IMR-90 (cell line): Measurements from ENCODE around the gene MDH1B. TPM values are rescaled to one million over a fixed set of nuclear protein-coding genes. Genes with fewer than 3 reads are reported as not detected.

Source experiments
- ATAC-seq: fragments of 200-7000 bp; cut with Tn5 transposase; 2 replicates; pipeline ENCODE4 v1.9.1; 2020; ENCODE audit warnings: low read depth, mild to moderate bottlenecking, moderate library complexity
- BruUV-seq: library from RNA; stranded (reverse); fragments of 400-500 nt; replicated peaks from 2 replicates; lab custom pipeline; 2021; lab: Mats Ljungman, UMichigan
- CTCF ChIA-PET: fragments of 300-600 bp; formaldehyde crosslinking; extraction: SDS; loops from one replicate; lab custom pipeline; 2021; ENCODE audit warnings: antibody characterized with exemption; lab: Yijun Ruan, JAX
- POLR2A ChIA-PET: fragments of 300-600 bp; sonication (Branson Sonifier 250); formaldehyde crosslinking; loops from one replicate; lab custom pipeline; 2022; ENCODE audit warnings: antibody characterized with exemption; ENCODE audit not compliant: unreplicated experiment; lab: Charles Lee
- DNase-seq: peaks from one replicate; pipeline ENCODE4 v3.0.0; 2013
- H2AFZ ChIP-seq: replicated peaks from 2 replicates; pipeline ENCODE3; 2013; ENCODE audit warnings: low read length, mild to moderate bottlenecking; ENCODE audit not compliant: poor library complexity
- H2AK5ac ChIP-seq: 2 replicates; pipeline ENCODE4 v1.6.1; 2013; ENCODE audit warnings: low read depth, low read length, inconsistent platforms
- H2AK9ac ChIP-seq: replicated peaks from 2 replicates; pipeline ENCODE3; 2013; ENCODE audit warnings: mild to moderate bottlenecking, low read depth, low read length, moderate library complexity; ENCODE audit not compliant: poor library complexity
- H2BK120ac ChIP-seq: 2 replicates; pipeline ENCODE4 v1.6.1; 2013; ENCODE audit warnings: low read depth, low read length, inconsistent platforms
- H2BK15ac ChIP-seq: 3 replicates; pipeline ENCODE4 v1.6.1; 2013; ENCODE audit warnings: low read depth, low read length, inconsistent platforms
- H2BK20ac ChIP-seq: 2 replicates; pipeline ENCODE4 v1.6.1; 2013; ENCODE audit warnings: low read depth, mild to moderate bottlenecking, inconsistent platforms, low read length, moderate library complexity
- H2BK5ac ChIP-seq: 2 replicates; pipeline ENCODE4 v1.6.1; 2013; ENCODE audit warnings: mild to moderate bottlenecking, low read depth, low read length, inconsistent platforms; ENCODE audit not compliant: poor library complexity, severe bottlenecking
- H3K14ac ChIP-seq: replicated peaks from 2 replicates; pipeline ENCODE4 v1.6.1; 2013; ENCODE audit warnings: low read depth, low read length, inconsistent platforms
- H3K18ac ChIP-seq: 2 replicates; pipeline ENCODE4 v1.6.1; 2013; ENCODE audit warnings: low read depth, low read length, control low read depth
- H3K23ac ChIP-seq: 2 replicates; pipeline ENCODE4 v1.6.1; 2013; ENCODE audit warnings: low read depth, low read length, inconsistent platforms
- H3K27ac ChIP-seq: 2 replicates; pipeline ENCODE4 v1.5.1; 2013; ENCODE audit warnings: mild to moderate bottlenecking, control low read depth, low read length; ENCODE audit not compliant: insufficient read depth
- H3K27me3 ChIP-seq: 2 replicates; pipeline ENCODE4 v1.6.1; 2013; ENCODE audit warnings: low read length; ENCODE audit not compliant: control insufficient read depth, insufficient read depth
- H3K36me3 ChIP-seq: 2 replicates; pipeline ENCODE4 v1.6.1; 2013; ENCODE audit warnings: low read length, mixed read lengths; ENCODE audit not compliant: control insufficient read depth, insufficient read depth
- H3K4ac ChIP-seq: 2 replicates; pipeline ENCODE4 v1.6.1; 2013; ENCODE audit warnings: low read depth, low read length, inconsistent platforms
- H3K4me1 ChIP-seq: 2 replicates; pipeline ENCODE4 v1.6.1; 2013; ENCODE audit warnings: low read length, mixed read lengths; ENCODE audit not compliant: control insufficient read depth, insufficient read depth
- H3K4me2 ChIP-seq: 2 replicates; pipeline ENCODE4 v1.6.1; 2013; ENCODE audit warnings: low read depth, mild to moderate bottlenecking, control low read depth, low read length, moderate library complexity
- H3K4me3 ChIP-seq: 2 replicates; pipeline ENCODE4 v1.5.1; 2013; ENCODE audit warnings: low read depth, mild to moderate bottlenecking, control low read depth, low read length, moderate library complexity; ENCODE audit not compliant: insufficient read depth
- H3K56ac ChIP-seq: 2 replicates; pipeline ENCODE4 v1.6.1; 2013; ENCODE audit warnings: low read length, inconsistent platforms; ENCODE audit not compliant: insufficient read depth; ENCODE audit errors: extremely low read depth
- H3K79me1 ChIP-seq, 2 experiments: 2 replicates each; pipeline ENCODE4 v1.6.1; 2013; ENCODE audit warnings: low read length in 2 of 2, inconsistent platforms in 1 of 2, low read depth in 1 of 2
- H3K9ac ChIP-seq: 2 replicates; pipeline ENCODE4 v1.6.1; 2013; ENCODE audit warnings: low read depth, low read length, control low read depth
- H3K9me1 ChIP-seq: 2 replicates; pipeline ENCODE4 v1.6.1; 2013; ENCODE audit warnings: low read length, inconsistent platforms; ENCODE audit not compliant: insufficient read depth
- H3K9me3 ChIP-seq: 2 replicates; pipeline ENCODE4 v1.6.1; 2013; ENCODE audit warnings: low read length; ENCODE audit not compliant: control insufficient read depth, insufficient read depth
- H4K20me1 ChIP-seq: 2 replicates; pipeline ENCODE4 v1.6.1; 2013; ENCODE audit warnings: low read length, inconsistent platforms; ENCODE audit not compliant: insufficient read depth
- H4K5ac ChIP-seq: 2 replicates; pipeline ENCODE4 v1.6.1; 2013; ENCODE audit warnings: mild to moderate bottlenecking, low read depth, low read length, control low read depth
- H4K8ac ChIP-seq, 2 experiments: 2 replicates each; pipeline ENCODE4 v1.6.1; 2013; ENCODE audit warnings: low read depth in 2 of 2, low read length in 2 of 2, control low read depth in 1 of 2, inconsistent platforms in 1 of 2
- H4K91ac ChIP-seq: 2 replicates; pipeline ENCODE4 v1.6.1; 2013; ENCODE audit warnings: low read depth, low read length, inconsistent platforms; ENCODE audit not compliant: insufficient read depth
- BHLHE40 ChIP-seq: fragments of 150-350 bp; IDR thresholded peaks from 2 replicates; pipeline ENCODE4 v1.6.1; 2016; ENCODE audit warnings: mild to moderate bottlenecking, low read depth, low read length
- CEBPB ChIP-seq: IDR thresholded peaks from 2 replicates; pipeline ENCODE4 v1.6.1; 2012; ENCODE audit warnings: low read depth, low read length, improper control_type of control experiment
- CHD1 ChIP-seq: IDR thresholded peaks from 2 replicates; pipeline ENCODE4 v1.6.1; 2012; ENCODE audit warnings: low read depth, low read length, improper control_type of control experiment
- CTCF ChIP-seq: conservative IDR thresholded peaks from 2 replicates; pipeline ENCODE4 v1.5.1; 2012; ENCODE audit warnings: mild to moderate bottlenecking, low read depth, low read length, improper control_type of control experiment
- ELK1 ChIP-seq: fragments of 150-350 bp; IDR thresholded peaks from 2 replicates; pipeline ENCODE4 v1.6.1; 2016; ENCODE audit warnings: low read depth, mild to moderate bottlenecking, low read length, moderate library complexity, borderline replicate concordance
- FOS ChIP-seq: fragments of 150-350 bp; IDR thresholded peaks from 2 replicates; pipeline ENCODE4 v1.6.1; 2016; ENCODE audit warnings: low read depth, low read length
- MAFK ChIP-seq: IDR thresholded peaks from 2 replicates; pipeline ENCODE4 v1.6.1; 2012; ENCODE audit warnings: low read depth, low read length, improper control_type of control experiment
- MAZ ChIP-seq: IDR thresholded peaks from 2 replicates; pipeline ENCODE4 v1.6.1; 2012; ENCODE audit warnings: low read depth, mild to moderate bottlenecking, low read length, improper control_type of control experiment, moderate library complexity, borderline replicate concordance
- MXI1 ChIP-seq: IDR thresholded peaks from 2 replicates; pipeline ENCODE4 v1.6.1; 2012; ENCODE audit warnings: low read depth, mild to moderate bottlenecking, low read length, moderate library complexity, borderline replicate concordance
- NFE2L2 ChIP-seq: fragments of 150-350 bp; IDR thresholded peaks from 2 replicates; pipeline ENCODE4 v1.6.1; 2016; ENCODE audit warnings: low read depth, mild to moderate bottlenecking, low read length
- POLR2A ChIP-seq: IDR thresholded peaks from 2 replicates; pipeline ENCODE4 v1.6.1; 2012; ENCODE audit warnings: mild to moderate bottlenecking, low read depth, low read length
- RCOR1 ChIP-seq: IDR thresholded peaks from 2 replicates; pipeline ENCODE4 v1.6.1; 2012; ENCODE audit warnings: mild to moderate bottlenecking, low read length, improper control_type of control experiment; ENCODE audit not compliant: insufficient replicate concordance
- RFX5 ChIP-seq: IDR thresholded peaks from 2 replicates; pipeline ENCODE4 v1.8.0; 2012; ENCODE audit warnings: low read depth, mild to moderate bottlenecking, low read length, moderate library complexity
- SMC3 ChIP-seq: fragments of 150-350 bp; IDR thresholded peaks from 2 replicates; pipeline ENCODE4 v1.6.1; 2016; ENCODE audit warnings: low read depth, mild to moderate bottlenecking, antibody characterized with exemption, low read length, moderate library complexity
- USF2 ChIP-seq: fragments of 150-350 bp; IDR thresholded peaks from 2 replicates; pipeline ENCODE4 v1.6.1; 2017; ENCODE audit warnings: mild to moderate bottlenecking, antibody characterized with exemption, low read length, low read depth
- WGBS, 2 experiments: methylation state at CpG; one replicate each; pipeline versions ENCODE4 v1.1.5 to v1.1.7; 2013; ENCODE audit warnings: missing lambda C conversion rate in 2 of 2; ENCODE audit not compliant: insufficient read length in 1 of 2; ENCODE audit errors: extremely low coverage in 2 of 2; 5-methylcytosine and 5-hydroxymethylcytosine counted together
- dilution Hi-C: fragments of 300-500 bp; cut with HindIII; formaldehyde crosslinking; loops from one replicate; pipeline ENCODE4 v1.14.3; 2018; ENCODE audit warnings: low sequenced_read_pairs; ENCODE audit not compliant: unreplicated experiment
- in situ Hi-C: fragments of 300-500 bp; cut with MboI; formaldehyde crosslinking; loops from 3 replicates; pipeline ENCODE4 v1.14.3; 2019; ENCODE audit warnings: low sequenced_read_pairs, inconsistent platforms, mixed read lengths
- intact Hi-C: fragments of 100-400 bp; cut with micrococcal nuclease; formaldehyde crosslinking; loops from 2 replicates; pipeline ENCODE4 v1.10.0; 2022
- polyA plus RNA-seq, 3 experiments: library from polyadenylated mRNA; depleted of rRNA; stranded (reverse); fragments of >200 nt; gene quantifications; 2 replicates each; pipeline ENCODE4 v1.2.3, GENCODE V29; 2012; ENCODE audit warnings: low replicate concordance in 1 of 3
- total RNA-seq: library from RNA; depleted of rRNA; stranded (reverse); fragments of >200 nt; gene quantifications from 2 replicates; pipeline ENCODE4 v1.2.3, GENCODE V29; 2012

Gene MDH1B
- total and polyA plus RNA-seq, 2 of the 4 experiments (the other 2 are of a cell fraction), result 0.38 to 0.54 TPM

- no peaks in the 10 kb centered on the region; the same call in 1 of the 2 replicates for H3K36me3 ChIP-seq
- intact Hi-C loops, result loop anchor here (2.0 to 10.0 kb wide), 2 partner anchors 179 to 943 kb away; no protein-coding TSS in a partner anchor
- no peak overlapping the region for H2AFZ ChIP-seq
- no peak overlapping the region for H2AK9ac ChIP-seq
- H4K5ac ChIP-seq, result no peak overlapping the region
- no peaks in the 10 kb centered on the region for H3K27me3 ChIP-seq
- no peak overlapping the region for H3K27ac ChIP-seq
- H2BK120ac ChIP-seq, result no peak overlapping the region
- dilution Hi-C loops, result no loop called here
- no peak overlapping the region for H2AK5ac ChIP-seq
- no peak overlapping the region for H2BK5ac ChIP-seq
- no peak overlapping the region for H3K9ac ChIP-seq
- H4K20me1 ChIP-seq, result no peaks in the 10 kb centered on the region
- no peaks in the 10 kb centered on the region for H3K9me3 ChIP-seq
- ChIA-PET CTCF (interaction anchor here (0.6 to 2.5 kb wide), 5 partner anchors 11 to 1069 kb away, joined by 3 to 15 read pairs (median 3); no protein-coding TSS in a partner anchor), POLR2A (no interaction called here)
- WGBS, 2 experiments, result no CpG with 5 or more reads among the region's 9 CpGs
- H4K8ac ChIP-seq, result no peak overlapping the region
- in situ Hi-C loops, result no loop called here
- ATAC-seq (no peak), DNase-seq (no peak)
- H3K4me3 ChIP-seq, result no peak overlapping the region
- H3K4ac ChIP-seq, result no peak overlapping the region
- no peaks in the 10 kb centered on the region for H3K79me1 ChIP-seq
- H3K4me1 ChIP-seq, result no peaks in the 10 kb centered on the region
- no peak overlapping the region for H2BK20ac ChIP-seq
- H3K14ac ChIP-seq, result no peak overlapping the region
- no peaks in the 10 kb centered on the region for H3K9me1 ChIP-seq
- H3K18ac ChIP-seq, result no peak overlapping the region
- H3K56ac ChIP-seq, result no peak overlapping the region
- H4K91ac ChIP-seq, result no peak overlapping the region
- H3K4me2 ChIP-seq, result no peak overlapping the region
- H2BK15ac ChIP-seq, result no peak overlapping the region
- no peak overlapping the region for H3K23ac ChIP-seq
- BruUV-seq, result no TSS peak
- TF ChIP-seq MXI1, result no peak
- TF ChIP-seq NFE2L2, result no peak
- no peak for TF ChIP-seq RCOR1
- no peak for TF ChIP-seq MAFK
- TF ChIP-seq USF2, result no peak
- no peak for TF ChIP-seq POLR2A
- no peak for TF ChIP-seq CEBPB
- no peak for TF ChIP-seq CTCF
- TF ChIP-seq FOS, result no peak
- TF ChIP-seq ELK1, result no peak
- no peak for TF ChIP-seq SMC3
- TF ChIP-seq MAZ, result no peak
- TF ChIP-seq RFX5, result no peak
- TF ChIP-seq CHD1, result no peak
- no peak for TF ChIP-seq BHLHE40
Observed at GRCh38 chr2:206801418-206802189, 36.5 kb upstream of the MDH1B start.
